ENCODE data around the gene C6orf89. TPM values are rescaled to one million over a fixed set of nuclear protein-coding genes. Genes with fewer than 3 reads are reported as not detected.
A peak's percentile ranks its signal among the peaks of the same experiment; 100 is the strongest.

C6orf89 gene, protein sequence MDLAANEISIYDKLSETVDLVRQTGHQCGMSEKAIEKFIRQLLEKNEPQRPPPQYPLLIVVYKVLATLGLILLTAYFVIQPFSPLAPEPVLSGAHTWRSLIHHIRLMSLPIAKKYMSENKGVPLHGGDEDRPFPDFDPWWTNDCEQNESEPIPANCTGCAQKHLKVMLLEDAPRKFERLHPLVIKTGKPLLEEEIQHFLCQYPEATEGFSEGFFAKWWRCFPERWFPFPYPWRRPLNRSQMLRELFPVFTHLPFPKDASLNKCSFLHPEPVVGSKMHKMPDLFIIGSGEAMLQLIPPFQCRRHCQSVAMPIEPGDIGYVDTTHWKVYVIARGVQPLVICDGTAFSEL
- 29.9 and 31.7 TPM in 2 replicates for total RNA-seq
- long read RNA-seq, full-length matches to known transcripts: 82 of 119 reads
- long read RNA-seq, partial matches to known transcripts: 11 of 119 reads
- long read RNA-seq, other reads (novel, unspliced or antisense): 26 of 119 reads

DNA sequence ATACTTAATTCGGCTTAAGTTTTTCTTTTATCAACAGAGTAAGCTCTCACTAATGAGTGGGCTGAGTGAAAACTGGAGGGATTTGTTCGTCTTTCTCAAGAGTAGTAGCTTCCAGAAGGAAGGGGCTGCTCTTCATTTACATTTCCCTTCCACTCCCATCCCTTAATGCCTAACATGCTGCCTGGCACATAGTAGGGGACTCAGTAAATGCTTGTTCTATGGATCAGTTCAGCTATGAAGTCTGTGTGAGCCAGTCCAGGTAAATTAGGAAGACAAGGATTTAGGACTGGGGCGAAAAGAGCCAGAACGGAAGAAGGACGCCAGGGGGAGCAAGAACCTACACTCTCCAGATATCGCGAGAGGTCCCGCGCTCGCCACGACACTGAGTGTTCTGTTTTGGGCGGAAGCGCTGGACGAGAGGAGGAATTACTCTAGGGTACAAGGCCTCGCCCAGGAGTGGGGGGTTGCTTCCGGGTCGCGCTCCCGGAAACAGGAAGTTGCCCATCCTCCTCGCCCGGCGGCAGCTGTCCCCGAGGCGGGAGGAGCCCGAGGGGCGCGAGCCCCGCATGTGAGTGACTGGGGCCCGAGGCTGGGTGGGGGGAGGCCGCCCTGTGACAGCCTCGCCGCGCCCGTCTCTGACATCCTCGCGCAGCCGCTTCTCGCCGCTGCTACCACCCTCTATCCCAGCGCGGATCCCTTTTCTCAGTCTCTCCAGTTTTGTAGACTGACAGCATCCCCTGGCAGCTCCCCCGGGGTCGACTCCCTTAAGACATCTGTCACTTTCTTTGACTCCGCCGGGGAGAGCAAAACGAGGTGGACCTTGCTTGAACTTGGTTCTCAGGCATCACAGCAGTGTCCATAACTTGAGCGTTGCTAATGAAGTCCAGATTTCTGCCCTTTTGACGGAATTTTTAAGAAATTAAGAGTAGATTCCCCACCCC lies at the start of gene C6orf89:
C6orf89 (plus strand) TSS at position 492 of the 941 bp plus-strand sequence. CDS start 13,493 bp downstream, outside the sequence.
- Mint-ChIP-seq H3K4me1 (ENCODE audit: low read depth) (peaks cover 12% of the 10 kb centered on the region), H3K27ac (peak within 1 kb of the TSS; percentile 96), H3K4me3 (ENCODE audit: low read depth) (peak within 1 kb of the TSS; percentile 90), H3K36me3 (ENCODE audit: insufficient read depth) (no peaks in the 10 kb centered on the region), H3K27me3 (no peaks in the 10 kb centered on the region), H3K9me3 (ENCODE audit: low read depth) (no peaks in the 10 kb centered on the region)
- DNase-seq (ENCODE audit: low spot score, unreplicated experiment): peak; percentile 87
- TF ChIP-seq, protein P1, sequence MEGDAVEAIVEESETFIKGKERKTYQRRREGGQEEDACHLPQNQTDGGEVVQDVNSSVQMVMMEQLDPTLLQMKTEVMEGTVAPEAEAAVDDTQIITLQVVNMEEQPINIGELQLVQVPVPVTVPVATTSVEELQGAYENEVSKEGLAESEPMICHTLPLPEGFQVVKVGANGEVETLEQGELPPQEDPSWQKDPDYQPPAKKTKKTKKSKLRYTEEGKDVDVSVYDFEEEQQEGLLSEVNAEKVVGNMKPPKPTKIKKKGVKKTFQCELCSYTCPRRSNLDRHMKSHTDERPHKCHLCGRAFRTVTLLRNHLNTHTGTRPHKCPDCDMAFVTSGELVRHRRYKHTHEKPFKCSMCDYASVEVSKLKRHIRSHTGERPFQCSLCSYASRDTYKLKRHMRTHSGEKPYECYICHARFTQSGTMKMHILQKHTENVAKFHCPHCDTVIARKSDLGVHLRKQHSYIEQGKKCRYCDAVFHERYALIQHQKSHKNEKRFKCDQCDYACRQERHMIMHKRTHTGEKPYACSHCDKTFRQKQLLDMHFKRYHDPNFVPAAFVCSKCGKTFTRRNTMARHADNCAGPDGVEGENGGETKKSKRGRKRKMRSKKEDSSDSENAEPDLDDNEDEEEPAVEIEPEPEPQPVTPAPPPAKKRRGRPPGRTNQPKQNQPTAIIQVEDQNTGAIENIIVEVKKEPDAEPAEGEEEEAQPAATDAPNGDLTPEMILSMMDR (IDR thresholded peaks at IDR 0.05; ENCODE audit: unreplicated experiment): peak; percentile 84

DNA sequence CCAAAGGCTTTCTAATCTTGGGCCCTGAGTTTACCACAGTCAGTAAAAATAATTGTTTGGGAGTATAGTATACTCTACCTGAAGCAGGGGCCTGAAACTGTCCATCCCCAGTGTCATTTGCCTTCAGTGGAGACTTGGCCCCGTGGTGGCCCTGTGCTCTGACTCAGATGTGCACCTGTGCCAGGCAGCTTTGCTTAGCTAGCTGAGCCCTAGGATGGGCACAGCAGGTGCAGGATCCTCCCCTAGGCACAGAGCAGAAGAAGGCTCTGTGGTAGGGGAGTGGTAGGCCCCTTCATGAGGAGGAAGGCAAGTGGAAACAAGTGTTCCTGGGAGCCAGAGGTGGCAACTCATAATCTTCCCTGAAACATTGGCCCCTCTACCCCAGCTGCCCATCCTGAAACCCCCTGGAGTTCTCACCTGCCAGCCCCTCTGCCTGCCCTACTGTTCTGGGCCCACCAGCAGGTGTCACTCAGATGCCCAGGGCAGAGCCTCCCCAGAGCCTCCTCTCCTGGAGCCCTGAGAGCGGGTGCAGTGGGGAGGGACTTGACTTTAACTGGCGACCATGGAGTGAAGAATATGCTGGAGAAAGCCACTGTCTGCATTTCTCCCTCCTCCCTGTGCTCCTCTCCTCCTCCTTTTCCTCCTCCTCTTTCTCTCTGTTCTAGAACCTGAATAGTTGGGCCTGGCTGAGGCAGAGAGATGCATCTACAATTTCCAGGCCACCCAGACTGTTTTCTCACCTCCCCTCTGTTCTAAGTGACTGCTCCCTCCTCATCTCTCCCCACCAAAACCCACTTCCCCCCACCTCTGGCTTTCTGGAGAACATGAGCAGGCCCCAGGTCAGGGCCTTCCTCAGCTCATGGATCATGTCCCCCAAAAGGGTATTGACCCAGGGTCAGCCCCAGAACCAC lies 49.4 kb upstream of the C6orf89 start:
- Mint-ChIP-seq H3K27me3 (peaks cover 60% of the 10 kb centered on the region), H3K27ac (no peak overlapping the region), H3K4me3 (ENCODE audit: low read depth) (no peak overlapping the region), H3K9me3 (ENCODE audit: low read depth) (no peaks in the 10 kb centered on the region), H3K36me3 (ENCODE audit: insufficient read depth) (no peaks in the 10 kb centered on the region), H3K4me1 (ENCODE audit: low read depth) (peaks cover 7% of the 10 kb centered on the region)
- TF ChIP-seq, protein P1 (IDR thresholded peaks at IDR 0.05; ENCODE audit: unreplicated experiment): no peak
- DNase-seq (ENCODE audit: low spot score, unreplicated experiment): no peak

DNA sequence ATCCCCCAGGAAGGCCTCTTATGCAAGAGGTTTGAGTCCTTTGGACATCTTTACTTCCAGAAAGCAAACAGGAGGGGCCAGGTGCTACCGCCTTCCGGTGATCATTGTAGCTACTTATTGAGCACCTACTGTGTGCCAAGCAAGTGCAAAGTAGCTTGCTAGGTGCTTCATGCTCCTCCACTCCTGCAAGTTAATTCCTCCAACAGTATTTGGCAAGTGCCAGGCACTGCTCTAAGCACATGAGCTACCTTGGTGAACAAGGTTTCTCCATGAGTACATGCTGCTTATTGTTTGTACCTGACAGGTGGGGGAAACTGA lies 48.8 kb upstream of the C6orf89 start:
- Mint-ChIP-seq H3K36me3 (ENCODE audit: insufficient read depth) (no peaks in the 10 kb centered on the region), H3K4me3 (ENCODE audit: low read depth) (no peak overlapping the region), H3K9me3 (ENCODE audit: low read depth) (no peaks in the 10 kb centered on the region), H3K4me1 (ENCODE audit: low read depth) (peaks cover 7% of the 10 kb centered on the region), H3K27me3 (peaks cover 64% of the 10 kb centered on the region), H3K27ac (no peak overlapping the region)
- TF ChIP-seq, protein P1 (IDR thresholded peaks at IDR 0.05; ENCODE audit: unreplicated experiment): no peak
- DNase-seq (ENCODE audit: low spot score, unreplicated experiment): no peak

DNA sequence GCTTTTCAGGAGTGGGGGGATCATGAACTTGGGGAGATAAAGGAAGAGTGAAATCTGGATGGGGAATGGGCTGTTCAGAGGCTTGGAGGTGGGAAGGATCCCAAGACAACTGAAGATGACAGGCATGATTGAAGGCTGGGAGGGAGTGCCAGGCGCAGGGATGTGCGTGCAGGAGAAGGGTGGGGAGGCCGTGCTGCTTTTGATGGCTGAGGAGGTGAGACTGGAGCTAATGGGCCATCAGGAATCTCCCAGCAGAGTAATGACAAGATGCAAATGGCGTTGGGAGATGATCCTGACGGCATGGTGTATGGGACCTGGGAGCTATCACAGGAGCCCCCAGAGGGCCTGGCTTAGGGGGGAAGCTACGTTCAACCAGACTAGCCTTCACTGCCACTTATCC lies 48.1 kb upstream of the C6orf89 start:
- peaks cover 69% of the 10 kb centered on the region for H3K27me3 Mint-ChIP-seq
- no peaks in the 10 kb centered on the region for H3K9me3 Mint-ChIP-seq (ENCODE audit: low read depth)
- TF ChIP-seq, protein P1 (IDR thresholded peaks at IDR 0.05; ENCODE audit: unreplicated experiment): no peak
- H3K27ac Mint-ChIP-seq: no peak overlapping the region
- H3K36me3 Mint-ChIP-seq (ENCODE audit: insufficient read depth): no peaks in the 10 kb centered on the region
- H3K4me3 Mint-ChIP-seq (ENCODE audit: low read depth): no peak overlapping the region
- H3K4me1 Mint-ChIP-seq (ENCODE audit: low read depth): peaks cover 7% of the 10 kb centered on the region
- DNase-seq (ENCODE audit: low spot score, unreplicated experiment): no peak
